Epidermal melanocyte (primary cell): ENCODE measurements around the gene FXR2.

ENCODE experiments used
- DNase-seq: peaks from one replicate; pipeline ENCODE4 v3.0.0; 2011; ENCODE audit warnings: low spot score; ENCODE audit not compliant: insufficient read length

The FXR2 gene

GRCh38 chr17:7552621-7553051 lies 62.1 kb downstream of the FXR2 start:
- DNase-seq = peak; percentile 54

- DNase-seq = no peak
Observed at GRCh38 chr17:7551396-7551795, 63.3 kb downstream of the FXR2 start.

- no peak for DNase-seq
Observed at GRCh38 chr17:7550344-7550743, 64.4 kb downstream of the FXR2 start.

GRCh38 chr17:7549401-7550055 lies 65.2 kb downstream of the FXR2 start:
- DNase-seq = no peak

- peak; percentile 50 for DNase-seq
Observed at GRCh38 chr17:7548585-7549400, 65.9 kb downstream of the FXR2 start, which contains the start of gene TNFSF12. Gene TNFSF12 (plus strand): TSS chr17:7549058. CDS start chr17:7549154, 96 bp downstream.

GRCh38 chr17:7544911-7545310 lies 69.8 kb downstream of the FXR2 start:
- DNase-seq = no peak
